ENCODE measurements around the gene PSAP. TPM values are rescaled to one million over a fixed set of nuclear protein-coding genes. Genes with fewer than 3 reads are reported as not detected.
"Not testable (repeated sequence)": the region's sequence is repeated elsewhere in the genome, so short reads cannot be mapped to it uniquely, and the experiment has no call there.

Gene PSAP
- total and polyA plus RNA-seq, 8 donors = 225 to 781 (median 358) TPM

DNA sequence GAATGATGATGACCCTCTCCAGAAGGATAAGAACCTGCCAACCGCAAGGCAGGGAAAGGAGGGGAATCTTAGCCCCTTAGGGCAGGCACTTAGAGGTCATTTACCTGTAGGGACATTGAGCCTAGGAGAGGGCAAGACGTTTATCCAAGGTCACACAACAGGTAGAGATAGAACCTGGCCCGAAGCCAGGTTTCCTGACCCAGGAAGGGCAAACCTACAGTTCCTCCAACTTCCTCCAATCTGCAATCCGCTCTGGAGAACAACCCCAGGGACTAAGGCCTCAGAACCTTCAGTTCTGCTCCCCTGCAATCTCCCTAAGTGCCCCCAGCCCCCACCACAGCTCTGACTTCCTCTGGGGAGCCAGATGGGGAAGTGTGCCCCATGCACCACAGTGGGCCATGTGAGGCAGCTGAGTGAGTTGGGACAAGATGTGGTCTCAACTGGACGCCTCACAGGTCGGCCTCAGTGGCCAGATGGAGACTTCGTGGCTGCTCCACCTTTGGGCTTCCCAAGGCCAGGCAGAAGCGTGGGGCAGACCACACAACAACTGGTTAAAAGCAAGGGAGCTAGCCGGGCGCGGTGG lies 1.4 kb upstream of the PSAP start:
- DNase-seq = peak in 4 of 6 donors; percentile 32 to 58 (median 52)
- Histone ChIP-seq H3K27ac (peak overlapping the region in 1 of 4 donors; percentile 98), H3K4me3 (no peak overlapping the region), H3K36me3 (no peaks in the 10 kb centered on the region), H3K27me3 (no peaks in the 10 kb centered on the region), H3K4me1 (peaks cover 3 to 23% (median 7%) of the 10 kb centered on the region in 3 donors), H3K9me3 (no peaks in the 10 kb centered on the region)
- no peak for ATAC-seq
- FAIRE-seq = no peak
- TF ChIP-seq, protein P1, sequence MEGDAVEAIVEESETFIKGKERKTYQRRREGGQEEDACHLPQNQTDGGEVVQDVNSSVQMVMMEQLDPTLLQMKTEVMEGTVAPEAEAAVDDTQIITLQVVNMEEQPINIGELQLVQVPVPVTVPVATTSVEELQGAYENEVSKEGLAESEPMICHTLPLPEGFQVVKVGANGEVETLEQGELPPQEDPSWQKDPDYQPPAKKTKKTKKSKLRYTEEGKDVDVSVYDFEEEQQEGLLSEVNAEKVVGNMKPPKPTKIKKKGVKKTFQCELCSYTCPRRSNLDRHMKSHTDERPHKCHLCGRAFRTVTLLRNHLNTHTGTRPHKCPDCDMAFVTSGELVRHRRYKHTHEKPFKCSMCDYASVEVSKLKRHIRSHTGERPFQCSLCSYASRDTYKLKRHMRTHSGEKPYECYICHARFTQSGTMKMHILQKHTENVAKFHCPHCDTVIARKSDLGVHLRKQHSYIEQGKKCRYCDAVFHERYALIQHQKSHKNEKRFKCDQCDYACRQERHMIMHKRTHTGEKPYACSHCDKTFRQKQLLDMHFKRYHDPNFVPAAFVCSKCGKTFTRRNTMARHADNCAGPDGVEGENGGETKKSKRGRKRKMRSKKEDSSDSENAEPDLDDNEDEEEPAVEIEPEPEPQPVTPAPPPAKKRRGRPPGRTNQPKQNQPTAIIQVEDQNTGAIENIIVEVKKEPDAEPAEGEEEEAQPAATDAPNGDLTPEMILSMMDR (IDR thresholded peaks at IDR 0.05) = no peak
- 82 to 89% methylated on average over 11 of the region's 11 CpGs for WGBS, 2 donors
- intact Hi-C loops (cut with DNase I) = no loop called here

DNA sequence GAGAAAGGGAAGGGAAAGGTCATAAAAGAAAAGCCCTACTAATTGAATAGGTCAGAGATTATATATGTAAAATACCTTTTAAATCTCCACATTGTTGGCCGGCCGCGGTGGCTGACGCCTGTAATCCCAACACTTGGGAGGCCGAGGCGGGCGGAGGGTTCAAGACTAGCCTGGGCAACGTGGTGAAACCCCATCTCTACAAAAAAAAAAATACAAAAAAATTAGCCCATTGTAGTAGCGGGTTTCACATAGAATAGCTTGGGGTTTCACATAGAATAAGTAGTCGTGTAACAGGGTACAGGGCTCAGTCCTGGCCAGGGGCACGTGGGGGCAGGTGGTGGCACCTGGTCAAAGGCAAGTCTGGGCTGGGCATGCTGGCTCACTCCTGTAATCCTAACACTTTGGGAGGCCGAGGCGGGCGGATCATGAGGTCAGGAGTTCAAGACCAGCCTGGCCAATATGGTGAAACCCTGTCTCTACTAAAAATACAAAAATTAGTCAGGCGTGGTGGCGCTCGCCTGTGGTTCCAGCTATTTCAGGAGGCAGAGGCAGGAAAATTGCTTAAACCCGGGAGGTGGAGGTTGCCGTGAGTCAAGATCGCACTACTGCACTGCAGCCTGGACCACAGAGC lies 529 bp upstream of the PSAP start:
- H3K36me3 ChIP-seq; ATAC-seq; intact Hi-C loops (cut with DNase I); H3K9me3 ChIP-seq; H3K27me3 ChIP-seq; FAIRE-seq: not testable (repeated sequence)
- H3K27ac ChIP-seq = peak overlapping the region; percentile 91 to 98 (median 97)
- H3K4me1 ChIP-seq = peaks cover 3 to 29% (median 12%) of the 10 kb centered on the region in 3 donors
- 48 to 55% methylated on average over 20 of the region's 20 CpGs for WGBS, 2 donors
- peak overlapping the region in 3 of 4 donors; percentile 94 to 100 (median 95) for H3K4me3 ChIP-seq
- peak in 3 of 6 donors; percentile 39 to 64 (median 55) for DNase-seq

DNA sequence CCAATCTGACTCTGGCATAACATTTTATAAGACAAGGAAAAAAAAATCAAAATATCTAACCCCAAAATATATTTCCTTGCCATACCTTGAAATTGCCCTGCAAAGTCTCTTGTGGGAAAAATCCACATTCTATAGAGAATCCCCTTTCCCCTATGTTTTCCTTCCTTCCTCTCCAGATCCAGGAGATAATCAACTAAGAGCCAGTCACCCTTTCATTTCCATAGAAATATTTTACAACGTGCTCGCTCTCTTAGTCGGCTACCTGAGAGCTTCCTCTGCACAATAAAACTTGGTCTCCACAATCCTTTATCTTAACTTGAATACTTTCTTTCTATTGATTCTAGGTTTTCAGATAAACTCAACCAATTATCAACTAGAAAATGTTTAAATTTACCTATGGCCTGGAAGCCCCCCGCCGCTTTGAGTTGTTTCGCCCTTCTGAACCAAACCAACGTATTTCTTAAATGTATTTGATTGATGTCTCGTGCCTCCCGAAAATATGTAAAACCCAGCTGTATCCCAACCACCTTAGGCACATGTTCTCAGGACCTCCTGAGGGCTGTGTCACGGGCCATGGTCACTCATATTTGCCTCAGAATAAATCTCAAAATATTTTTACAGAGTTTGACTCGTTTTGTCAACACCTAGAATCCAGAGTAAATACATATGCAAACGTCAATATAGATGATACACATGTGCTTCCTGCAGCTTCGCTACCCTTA lies 869 bp downstream of the PSAP start:
- WGBS, 2 donors = 1% methylated on average over 13 of the region's 13 CpGs
- Histone ChIP-seq H3K4me3 (peak overlapping the region; percentile 91 to 100 (median 94)), H3K36me3 (no peaks in the 10 kb centered on the region), H3K27ac (peak overlapping the region; percentile 91 to 98 (median 97)), H3K27me3 (no peaks in the 10 kb centered on the region), H3K9me3 (no peaks in the 10 kb centered on the region), H3K4me1 (peaks cover 15 to 40% (median 26%) of the 10 kb centered on the region in 3 donors)
- intact Hi-C loops (cut with DNase I) = no loop called here
- no peak for DNase-seq
- no peak for ATAC-seq
- no peak for FAIRE-seq
- TF ChIP-seq, protein P1 (IDR thresholded peaks at IDR 0.05) = no peak

DNA sequence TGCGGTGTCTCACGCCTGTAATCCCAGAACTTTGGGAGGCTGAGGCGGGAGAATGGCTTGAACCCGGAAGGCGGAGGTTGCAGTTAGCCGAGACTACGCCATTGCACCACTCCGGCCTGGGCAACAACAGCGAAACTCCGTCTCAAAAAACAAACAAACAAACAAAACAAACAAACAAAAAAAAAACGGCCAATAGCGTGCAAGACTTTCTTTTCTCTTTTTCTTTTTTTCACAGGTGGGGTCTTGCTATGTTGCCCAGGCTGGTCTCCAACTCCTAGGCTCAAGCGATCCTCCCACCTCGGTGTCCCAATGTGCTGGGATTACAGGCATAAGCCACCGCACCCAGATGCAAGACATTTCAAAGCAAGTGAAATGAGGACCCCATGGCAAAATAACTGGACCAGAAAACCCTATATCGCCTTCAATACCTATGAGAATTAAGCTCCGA lies 1.6 kb downstream of the PSAP start:
- Histone ChIP-seq H3K27me3 (no peaks in the 10 kb centered on the region), H3K36me3 (no peaks in the 10 kb centered on the region), H3K9me3 (no peaks in the 10 kb centered on the region), H3K4me1 (peaks cover 17 to 40% (median 28%) of the 10 kb centered on the region in 3 donors), H3K27ac (peak overlapping the region in 2 of 4 donors; percentile 98), H3K4me3 (peak overlapping the region in 2 of 4 donors; percentile 94 to 100)
- TF ChIP-seq, protein P1 (IDR thresholded peaks at IDR 0.05) = no peak
- FAIRE-seq = no peak
- intact Hi-C loops (cut with DNase I) = no loop called here
- peak in 1 of 6 donors; percentile 18 for DNase-seq
- 83 to 87% methylated on average over 17 of the region's 17 CpGs for WGBS, 2 donors
- ATAC-seq = no peak

Data from pancreas (tissue), 10 donors.